GM21367 (cell line): ENCODE measurements around the gene B3GNT5.

Experiments
- ATAC-seq: cut with Tn5 transposase; IDR thresholded peaks from one replicate; pipeline ENCODE4 v1.9.1; 2021; ENCODE audit not compliant: unreplicated experiment

The B3GNT5 gene

GRCh38 chr3:183317271-183317670 is 64.2 kb downstream of the B3GNT5 start:
- no peak for ATAC-seq

- no peak for ATAC-seq
These were observed 65.1 kb downstream of the B3GNT5 start for GRCh38 chr3:183317886-183318865.

- no peak for ATAC-seq
These were observed 65.8 kb downstream of the B3GNT5 start for GRCh38 chr3:183318877-183319276.

- no peak for ATAC-seq
These were observed 66.3 kb downstream of the B3GNT5 start for GRCh38 chr3:183319371-183319770.
